EH (cell line): ENCODE data around the gene ITPKB.

Experiments used
- DNase-seq: peaks from one replicate; pipeline ENCODE4 v3.0.0-alpha.2; 2015; ENCODE audit warnings: low read depth

ITPKB gene

DNA sequence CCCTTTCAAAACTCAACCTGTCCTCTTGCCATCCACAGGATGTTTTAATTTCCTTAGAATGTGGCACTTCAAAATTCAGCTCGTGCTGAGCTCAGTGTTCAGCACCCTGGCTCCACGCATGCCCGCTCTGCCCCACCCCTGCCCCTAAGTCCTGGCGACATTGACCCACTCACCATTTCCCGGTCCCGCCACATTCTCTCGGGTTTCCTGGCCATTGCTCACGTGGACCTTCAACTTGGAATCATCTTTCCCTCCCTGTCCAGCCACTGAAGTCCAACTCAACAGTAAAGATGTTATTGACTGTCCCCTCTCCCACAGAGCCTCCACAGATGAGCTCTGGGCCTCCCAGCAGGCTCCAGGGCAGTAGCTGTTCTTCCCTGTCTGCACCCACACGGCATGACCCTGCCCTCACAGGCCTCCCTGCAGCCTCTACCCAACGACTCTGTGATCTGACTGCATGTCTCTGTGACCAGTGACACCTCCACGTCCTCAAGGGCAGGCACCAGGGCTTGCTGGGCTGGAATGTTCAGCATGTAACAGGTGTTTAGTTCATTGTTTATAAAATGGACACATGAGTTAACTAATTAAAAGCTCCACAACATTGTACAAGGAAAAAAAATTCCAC, 53.8 kb downstream of the ITPKB start:
- DNase-seq = no peak

GRCh38 chr1:226684026-226684425, 55.1 kb downstream of the ITPKB start:
- DNase-seq = no peak

DNA sequence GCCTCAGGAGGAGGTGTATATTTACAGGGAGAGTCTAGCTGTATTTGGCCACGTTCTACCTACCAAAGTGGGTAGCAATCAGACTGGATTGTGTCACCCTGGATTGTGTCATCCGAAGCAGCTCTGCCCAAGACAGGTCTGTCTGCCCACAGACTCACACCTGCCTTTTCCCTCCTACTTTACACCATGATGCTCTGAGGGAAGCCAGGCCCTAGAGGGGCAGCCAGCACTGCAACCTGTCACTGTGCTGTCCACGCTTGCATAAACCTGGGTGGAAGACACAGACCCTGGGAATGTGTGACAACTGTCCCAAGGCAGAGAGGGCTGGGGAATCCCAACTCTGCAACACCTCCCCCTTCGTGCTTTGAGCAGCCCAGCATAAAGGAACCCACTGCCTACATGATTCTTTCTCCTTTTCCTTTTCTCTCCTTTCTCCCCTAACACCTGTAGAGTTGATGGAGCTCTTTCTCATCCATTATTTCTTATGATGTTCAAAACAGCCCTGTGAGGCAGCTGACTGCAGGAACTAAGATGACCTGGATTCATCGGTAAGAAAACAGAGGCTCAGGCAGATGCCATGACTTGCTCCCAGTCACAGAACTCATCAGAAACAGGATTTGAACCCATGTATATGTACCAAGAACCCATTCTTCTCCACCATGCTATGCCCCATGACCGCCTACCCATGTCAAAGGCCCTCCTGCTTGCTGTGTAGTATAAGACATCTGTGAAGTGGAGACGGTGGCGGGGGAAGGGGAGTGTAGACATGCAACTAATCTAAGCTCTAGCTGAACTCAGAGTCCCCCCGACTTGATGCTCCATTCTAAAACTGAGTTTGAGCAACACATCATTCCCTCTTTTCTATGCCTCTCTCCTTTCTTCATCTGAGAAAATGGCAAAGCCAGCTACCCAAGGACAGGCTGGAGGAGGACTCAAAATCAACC, 55.9 kb downstream of the ITPKB start:
- no peak for DNase-seq

DNA sequence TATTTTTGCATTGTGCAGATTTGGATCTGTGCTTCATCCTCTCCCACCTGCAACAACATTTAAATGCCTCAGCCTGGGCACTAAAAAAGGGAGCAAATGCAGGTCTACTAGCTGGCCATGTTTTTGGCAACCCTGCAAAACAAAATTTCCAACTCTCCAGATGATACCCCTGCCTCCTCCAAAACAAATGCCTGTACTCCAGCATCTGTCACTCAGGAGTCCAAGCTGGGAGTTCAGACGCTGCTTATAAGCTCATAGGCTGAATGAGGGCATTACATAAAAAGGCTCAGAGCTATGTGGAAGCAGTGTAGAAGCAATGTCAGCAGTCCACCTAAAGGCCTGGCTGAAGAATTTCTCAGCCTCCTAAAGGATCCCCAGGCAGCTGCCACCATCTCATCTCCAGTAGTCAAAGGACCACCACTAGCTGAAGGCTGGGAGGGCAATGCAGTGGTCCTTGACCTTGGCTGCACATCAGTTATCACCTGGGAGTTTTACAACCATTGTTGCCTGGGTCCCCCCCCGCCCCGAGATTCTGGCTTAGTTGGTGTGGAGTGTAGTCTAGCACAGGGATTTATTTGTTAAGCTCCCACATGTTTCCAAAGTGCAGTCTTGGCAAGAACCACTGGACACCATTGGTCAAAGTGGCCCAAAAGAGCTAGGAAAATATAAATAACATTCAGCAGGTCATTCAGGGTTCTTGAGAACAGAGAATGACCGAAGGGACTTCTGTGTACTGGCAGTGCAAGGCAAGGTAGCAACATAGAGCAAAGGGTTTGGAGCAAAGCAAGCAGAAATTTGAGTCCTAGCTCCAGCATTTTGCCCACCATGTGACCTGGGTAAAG, 57.2 kb downstream of the ITPKB start:
- DNase-seq = no peak

- no peak for DNase-seq
These were observed 58.4 kb downstream of the ITPKB start for GRCh38 chr1:226680653-226681052.

DNA sequence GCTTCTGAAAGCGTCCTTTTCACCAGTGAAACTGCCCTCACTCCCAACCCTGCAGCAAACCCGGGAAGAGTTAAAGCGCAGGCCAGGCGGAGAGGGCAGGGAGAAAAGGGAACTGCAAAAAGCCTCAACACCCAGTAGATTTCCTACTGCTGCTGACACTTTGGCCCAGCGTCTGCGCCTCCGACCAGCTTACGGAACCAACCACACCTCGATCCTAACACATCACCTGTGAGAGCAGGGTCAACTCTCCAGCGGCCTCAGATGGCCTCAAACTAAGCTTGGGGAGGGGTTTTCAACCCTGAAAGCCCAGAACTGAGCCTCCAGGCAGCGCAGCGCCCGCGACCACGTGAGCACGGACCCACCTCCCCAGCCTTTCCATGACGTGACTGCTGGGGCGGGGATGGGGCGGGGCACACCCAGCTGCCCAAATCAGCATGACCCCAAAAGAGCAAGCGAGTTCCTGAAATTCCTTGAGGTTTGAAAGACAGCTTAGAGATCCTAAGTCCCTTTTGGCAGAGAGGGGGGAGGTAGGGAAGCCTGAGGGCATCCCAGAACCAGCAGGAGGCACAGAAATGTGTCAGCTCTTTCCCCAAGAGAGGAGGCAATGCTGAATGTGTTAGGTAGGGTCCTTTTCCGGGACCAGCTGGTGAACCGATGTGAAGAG, 59.1 kb downstream of the ITPKB start:
- DNase-seq = peak; percentile 90

DNA sequence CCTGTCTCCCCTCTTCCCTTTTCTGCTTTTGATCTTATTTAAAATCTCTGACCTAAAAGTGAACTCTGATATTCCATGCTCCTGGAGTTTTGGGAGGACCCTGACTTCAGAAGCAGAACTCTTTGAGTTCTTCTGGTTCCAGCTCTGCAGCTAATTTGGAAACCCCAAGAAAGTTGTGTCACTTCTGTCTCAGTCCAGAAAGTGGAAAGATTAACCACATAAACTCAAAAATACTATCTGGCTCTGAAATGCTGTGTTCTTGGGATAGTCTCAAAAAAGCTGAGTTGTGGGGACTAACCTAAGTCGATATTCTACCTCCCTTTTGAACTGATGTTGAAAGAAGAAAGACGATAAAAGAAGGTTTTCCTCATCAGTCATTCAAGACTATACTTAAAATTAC, 59.8 kb downstream of the ITPKB start:
- no peak for DNase-seq

GRCh38 chr1:226678701-226679100, 60.4 kb downstream of the ITPKB start:
- DNase-seq = no peak

- DNase-seq = no peak
These were observed 60.8 kb downstream of the ITPKB start for GRCh38 chr1:226678251-226678650.

- peak; percentile 94 for DNase-seq
These were observed 61.8 kb downstream of the ITPKB start for GRCh38 chr1:226677027-226678020.

GRCh38 chr1:226676381-226676780, 62.7 kb downstream of the ITPKB start:
- no peak for DNase-seq

- DNase-seq = no peak
These were observed 63.2 kb downstream of the ITPKB start for GRCh38 chr1:226675715-226676357.

DNA sequence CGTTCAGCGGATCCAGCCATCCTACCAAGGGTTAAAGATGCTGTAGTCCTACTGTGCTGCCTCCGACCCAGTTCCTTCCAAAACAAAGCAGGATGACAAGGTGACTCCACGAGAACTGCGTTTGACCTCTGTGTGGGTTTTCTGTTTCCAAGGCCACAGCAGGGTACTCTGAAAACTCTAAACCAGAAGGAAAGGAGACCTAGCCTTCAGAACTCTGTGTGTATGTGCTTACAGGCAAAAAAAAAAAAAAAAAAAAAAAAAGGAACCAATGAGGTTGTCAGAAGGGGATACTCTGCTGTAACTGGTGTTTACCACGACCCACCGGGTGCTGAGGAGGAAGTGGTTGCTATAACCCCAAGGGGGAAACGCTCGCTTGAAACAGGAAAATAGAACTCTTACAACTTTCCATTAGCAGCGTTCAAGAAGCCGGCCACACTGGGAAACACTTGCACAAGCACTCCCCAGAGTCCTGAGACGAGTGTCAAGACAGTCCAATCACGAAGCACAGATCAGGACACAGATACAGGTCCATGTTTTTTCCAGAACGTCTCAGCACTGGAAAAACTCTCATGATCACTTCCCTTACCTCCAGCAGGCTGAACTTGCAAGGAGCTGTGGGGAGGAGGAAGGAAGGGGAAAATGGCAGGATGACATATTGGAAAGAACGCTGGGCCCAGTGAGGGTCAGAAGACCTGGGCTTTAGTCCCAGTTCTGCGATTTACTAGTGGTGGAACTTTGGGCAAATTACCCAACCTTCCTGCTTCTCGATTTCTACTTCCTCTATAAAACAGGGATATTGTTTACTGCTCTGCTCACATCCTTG, 64.0 kb downstream of the ITPKB start:
- no peak for DNase-seq

DNA sequence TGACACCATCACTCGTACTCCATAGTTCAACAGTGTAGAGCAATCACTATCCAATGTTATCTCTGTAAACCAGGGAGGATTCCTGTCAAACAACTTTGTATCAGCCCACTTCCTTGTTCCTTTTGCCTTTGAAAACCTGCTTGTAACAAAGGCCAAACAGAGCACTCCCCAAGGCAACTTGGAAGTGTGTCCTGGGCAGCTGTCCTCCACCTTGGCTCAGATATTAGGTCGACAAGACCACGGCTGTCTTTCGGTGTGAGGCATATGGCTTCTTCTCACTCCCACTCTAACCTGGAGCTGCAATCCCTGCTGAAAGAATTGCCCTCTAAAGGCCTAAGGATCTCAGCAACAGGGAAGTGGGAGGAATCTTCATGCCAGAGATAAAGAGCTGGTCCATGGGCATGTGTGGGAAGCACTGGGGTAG, 66.7 kb downstream of the ITPKB start:
- DNase-seq = no peak

DNA sequence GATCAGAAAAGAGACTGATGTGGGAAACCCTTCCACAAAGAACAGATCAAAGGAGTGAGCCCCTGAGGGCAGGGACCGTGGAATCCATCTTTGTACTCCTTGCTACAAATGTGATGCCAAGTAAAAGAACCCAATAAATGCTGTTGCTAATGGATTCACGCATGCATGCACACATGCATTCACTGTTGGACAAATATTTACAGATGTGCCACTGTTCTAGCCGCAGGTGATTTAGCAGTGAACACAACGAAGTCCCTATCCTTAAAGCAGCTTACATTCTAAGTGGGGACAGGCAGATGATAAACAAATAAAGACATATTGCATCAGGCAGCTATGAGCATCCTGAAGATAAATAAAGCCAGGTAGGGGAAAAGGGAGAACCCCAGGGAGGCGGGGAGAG, 67.8 kb downstream of the ITPKB start:
- DNase-seq = no peak

DNA sequence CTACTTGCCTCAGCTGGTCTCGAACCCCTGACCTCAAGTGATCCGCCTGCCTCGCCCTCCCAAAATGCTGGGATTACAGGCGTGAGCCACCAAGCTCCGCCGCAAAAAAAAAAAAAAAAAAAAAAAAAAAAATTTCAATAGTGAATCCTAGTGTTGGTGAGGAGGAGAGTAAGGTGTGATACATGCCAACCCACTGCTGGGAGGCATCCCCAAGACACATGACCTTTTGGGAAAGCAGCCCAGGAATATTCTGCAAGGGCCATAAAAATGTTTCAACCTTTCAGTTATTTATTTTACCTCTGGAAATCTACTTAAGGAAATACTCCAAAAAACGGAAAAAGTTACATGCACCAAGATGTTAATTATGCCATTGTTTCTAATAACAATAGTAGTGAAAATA, 69.0 kb downstream of the ITPKB start:
- DNase-seq = no peak

DNA sequence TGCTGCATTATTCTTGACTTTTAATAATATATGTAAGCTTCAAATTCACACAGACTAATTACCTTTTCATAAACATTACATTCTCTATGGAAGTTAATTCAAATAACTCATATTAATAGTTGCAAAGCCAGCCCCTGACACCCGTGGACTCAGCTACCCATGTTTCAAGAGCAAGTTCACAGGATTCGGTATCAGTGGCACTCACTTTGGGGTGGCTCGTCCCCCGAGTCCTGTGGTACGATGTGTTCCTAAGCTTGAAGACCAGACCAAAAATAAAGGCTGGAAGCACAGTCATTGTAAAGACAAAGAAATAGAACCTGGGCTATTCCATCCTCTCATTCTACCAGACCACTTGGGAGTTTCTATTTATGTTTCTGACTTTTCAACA, 70.9 kb downstream of the ITPKB start:
- no peak for DNase-seq

GRCh38 chr1:226666692-226667091, 72.4 kb downstream of the ITPKB start:
- no peak for DNase-seq

GRCh38 chr1:226666164-226666506, 72.9 kb downstream of the ITPKB start:
- DNase-seq = no peak
